SU-DHL-6 (cell line): Measurements from ENCODE around the gene ELMOD3.
"Not testable (repeated sequence)": the region's sequence is repeated elsewhere in the genome, so short reads cannot be mapped to it uniquely, and the experiment has no call there.

Experiments used
- H2AFZ ChIP-seq: fragments of 200-600 bp; sonication (generic); 2 replicates; pipeline ENCODE4 v1.6.1; 2014; ENCODE audit warnings: low read depth, mild to moderate bottlenecking, moderate library complexity, mixed read lengths, antibody characterized with exemption, low read length; ENCODE audit not compliant: severe bottlenecking
- H3F3A ChIP-seq: fragments of 200-600 bp; shearing (Covaris generic); 2 replicates; pipeline ENCODE4 v1.6.0; 2016; ENCODE audit warnings: antibody characterized with exemption, mild to moderate bottlenecking; ENCODE audit not compliant: insufficient read depth
- H3K27ac ChIP-seq: fragments of 200-600 bp; sonication (generic); 2 replicates; pipeline ENCODE4 v1.5.1; 2016; ENCODE audit warnings: low read depth, mild to moderate bottlenecking, low read length, moderate library complexity, mixed read lengths
- H3K27me3 ChIP-seq: fragments of 200-600 bp; sonication (generic), shearing (Covaris generic); 2 replicates; pipeline ENCODE4 v1.6.0; 2014; ENCODE audit warnings: mild to moderate bottlenecking, low read length
- H3K36me3 ChIP-seq: fragments of 200-600 bp; sonication (generic); 2 replicates; pipeline ENCODE4 v1.6.1; 2014; ENCODE audit warnings: mild to moderate bottlenecking, low read length, mixed read lengths
- H3K4me2 ChIP-seq: fragments of 300-600, 200-600 bp; shearing (Covaris generic), sonication (generic); 2 replicates; pipeline ENCODE4 v1.6.0; 2014; ENCODE audit warnings: low read length, low read depth, mild to moderate bottlenecking; ENCODE audit not compliant: poor library complexity, severe bottlenecking
- H3K4me3 ChIP-seq: fragments of 200-600 bp; sonication (generic); 2 replicates; pipeline ENCODE4 v1.5.1; 2014; ENCODE audit warnings: antibody characterized with exemption, low read length, mild to moderate bottlenecking, mixed read lengths; ENCODE audit not compliant: insufficient read depth, poor library complexity, severe bottlenecking
- H3K79me2 ChIP-seq: fragments of 200-600 bp; sonication (generic); 2 replicates; pipeline ENCODE4 v1.6.1; 2014; ENCODE audit warnings: mild to moderate bottlenecking, low read length, moderate library complexity; ENCODE audit not compliant: insufficient read depth
- H3K9ac ChIP-seq: fragments of 200-600 bp; sonication (generic); 2 replicates; pipeline ENCODE4 v1.7.0; 2014; ENCODE audit warnings: mild to moderate bottlenecking, low read length
- H3K9me2 ChIP-seq: fragments of 200-600 bp; sonication (generic); replicated peaks from 2 replicates; pipeline ENCODE4 v1.6.1; 2014; ENCODE audit warnings: low read length; ENCODE audit not compliant: insufficient read depth
- H3K9me3 ChIP-seq: fragments of 200-600 bp; sonication (generic); 2 replicates; pipeline ENCODE4 v1.6.1; 2014; ENCODE audit warnings: low read length, mixed read lengths; ENCODE audit not compliant: insufficient read depth
- H4K20me1 ChIP-seq: fragments of 200-600 bp; sonication (generic); 2 replicates; pipeline ENCODE4 v1.6.1; 2014; ENCODE audit warnings: low read depth, mild to moderate bottlenecking, antibody characterized with exemption, low read length, moderate library complexity, mixed read lengths
- CTCF ChIP-seq: fragments of 200-600 bp; sonication (generic); IDR thresholded peaks from one replicate; pipeline ENCODE4 v1.5.1; 2017; ENCODE audit warnings: antibody characterized with exemption, mild to moderate bottlenecking, low read length, moderate library complexity; ENCODE audit not compliant: insufficient read depth, poor library complexity, severe bottlenecking
- EZH2phosphoT487 ChIP-seq: fragments of 200-600 bp; sonication (generic), shearing (Covaris generic); conservative IDR thresholded peaks from 2 replicates; pipeline ENCODE4 v1.6.1; 2018; ENCODE audit warnings: mild to moderate bottlenecking, antibody characterized with exemption, low read length, moderate library complexity, mixed read lengths

The ELMOD3 gene

GRCh38 chr2:85437488-85438200 is 83.1 kb downstream of the ELMOD3 start:
- Histone ChIP-seq H3K9ac (peak overlapping the region; percentile 55), H3K9me3 (no peaks in the 10 kb centered on the region), H3F3A (no peaks in the 10 kb centered on the region), H3K36me3 (no peaks in the 10 kb centered on the region), H3K9me2 (no peaks in the 10 kb centered on the region), H3K27ac (peak overlapping the region; percentile 6; the same call in 1 of the 2 replicates), H2AFZ (peak overlapping the region; percentile 82), H3K4me3 (peak overlapping the region; percentile 53), H3K79me2 (no peaks in the 10 kb centered on the region), H3K4me2 (peak overlapping the region; percentile 83), H3K27me3 (no peaks in the 10 kb centered on the region), H4K20me1 (no peaks in the 10 kb centered on the region)
- TF ChIP-seq CTCF (no peak), EZH2phosphoT487 (no peak)

GRCh38 chr2:85438201-85439024 is 83.8 kb downstream of the ELMOD3 start:
- Histone ChIP-seq H3K4me2 (peak overlapping the region; percentile 83), H3K9me3 (no peaks in the 10 kb centered on the region), H3K9me2 (no peaks in the 10 kb centered on the region), H3K4me3 (peak overlapping the region; percentile 53), H2AFZ (peak overlapping the region; percentile 82), H3K27me3 (no peaks in the 10 kb centered on the region), H3K9ac (peak overlapping the region; percentile 55), H3K79me2 (no peaks in the 10 kb centered on the region), H4K20me1 (no peaks in the 10 kb centered on the region), H3K36me3 (no peaks in the 10 kb centered on the region), H3F3A (no peaks in the 10 kb centered on the region), H3K27ac (no peak overlapping the region)
- TF ChIP-seq EZH2phosphoT487 (no peak), CTCF (no peak)

GRCh38 chr2:85439025-85439472 is 84.5 kb downstream of the ELMOD3 start:
- H3K4me2 ChIP-seq: no peak overlapping the region
- no peak overlapping the region for H2AFZ ChIP-seq
- TF ChIP-seq EZH2phosphoT487 (no peak), CTCF (no peak)

GRCh38 chr2:85439569-85439968 is 85.0 kb downstream of the ELMOD3 start:
- H3F3A ChIP-seq, H3K9ac ChIP-seq, H3K4me3 ChIP-seq, H3K4me2 ChIP-seq, H3K36me3 ChIP-seq, H3K9me2 ChIP-seq, H3K27ac ChIP-seq, H2AFZ ChIP-seq, H4K20me1 ChIP-seq, H3K27me3 ChIP-seq, H3K79me2 ChIP-seq, H3K9me3 ChIP-seq: not testable (repeated sequence)

More at GRCh38 chr2:85439025-85439472, 84.5 kb downstream of the ELMOD3 start:
- no peaks in the 10 kb centered on the region for H3K36me3 ChIP-seq
- no peaks in the 10 kb centered on the region for H3F3A ChIP-seq
- H3K79me2 ChIP-seq: no peaks in the 10 kb centered on the region
- H3K27ac ChIP-seq: no peak overlapping the region
- H3K9me2 ChIP-seq: no peaks in the 10 kb centered on the region
- no peak overlapping the region for H3K9ac ChIP-seq
- no peaks in the 10 kb centered on the region for H3K27me3 ChIP-seq
- H3K9me3 ChIP-seq: no peaks in the 10 kb centered on the region
- H3K4me3 ChIP-seq: no peak overlapping the region
- no peaks in the 10 kb centered on the region for H4K20me1 ChIP-seq
